ENCODE data around the gene XAGE2.

The XAGE2 gene

DNA sequence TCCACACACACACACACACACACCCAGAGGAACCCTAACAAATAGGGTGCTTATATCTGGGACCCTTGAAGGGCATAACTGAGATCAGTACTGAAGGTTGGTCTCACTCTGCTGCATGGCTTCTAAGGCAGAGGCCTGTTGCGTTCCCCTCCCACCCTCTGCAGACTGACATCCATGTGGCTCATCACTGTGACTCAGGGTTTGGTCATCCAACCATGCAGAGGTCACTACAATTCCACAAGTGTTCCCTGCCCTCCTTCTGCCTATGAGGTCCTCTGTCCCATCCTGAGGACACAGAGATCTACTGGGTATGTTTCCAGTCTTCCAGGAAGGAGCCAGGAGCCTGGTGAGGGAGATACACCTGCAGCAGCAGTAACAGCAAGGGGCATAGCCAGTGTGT, 55.8 kb downstream of the XAGE2 start:
- DNase-seq (ENCODE audit: low read depth in 2 of 2) = no peak
